Measurements from ENCODE around the gene PANK3. TPM values are rescaled to one million over a fixed set of nuclear protein-coding genes. Genes with fewer than 3 reads are reported as not detected.

The PANK3 gene
- total RNA-seq, 4 donors from 2014 or later, result 29.7 to 94.8 (median 73.1) TPM

DNA sequence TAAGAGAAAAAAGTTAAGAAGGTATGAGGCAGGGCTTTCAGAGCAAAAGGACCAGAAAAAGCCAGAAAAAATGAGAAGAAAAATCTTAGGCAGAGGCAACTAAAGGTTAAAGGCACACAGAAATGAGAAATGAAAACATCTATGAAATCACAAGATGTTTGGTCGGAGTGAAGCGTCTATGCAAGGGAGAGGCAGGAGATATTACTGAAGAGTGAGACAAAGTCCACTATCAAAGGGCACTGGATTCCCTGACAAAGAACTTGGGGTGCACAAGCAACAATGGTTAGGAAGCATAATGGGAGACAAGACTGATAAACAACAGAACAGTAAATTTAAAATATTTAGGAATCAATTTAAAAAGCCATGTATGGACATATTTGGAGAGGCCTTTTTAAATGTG, 16.9 kb downstream of the PANK3 start:
- peaks cover 0 to 78% (median 5%) of the 10 kb centered on the region in 3 donors for H3K36me3 ChIP-seq

DNA sequence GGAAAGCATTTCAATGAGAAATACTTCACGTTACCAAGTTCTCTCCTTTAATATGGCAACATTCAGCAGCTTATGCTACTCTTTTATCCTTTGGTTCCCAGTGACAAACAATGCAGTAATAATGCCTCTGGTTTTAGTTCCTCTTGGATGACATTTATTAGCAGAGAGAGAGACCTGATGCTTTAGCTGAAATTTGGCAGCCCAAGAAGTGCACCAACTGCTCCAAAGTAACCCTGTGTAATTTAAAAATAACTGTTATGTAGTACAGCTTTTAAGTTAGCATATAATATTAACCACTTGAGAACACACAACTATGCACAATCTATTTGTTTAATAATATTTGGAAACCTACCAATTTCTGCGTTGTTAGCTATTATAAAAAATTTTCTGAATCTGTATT, 21.8 kb downstream of the PANK3 start:
- TF ChIP-seq, protein P1, sequence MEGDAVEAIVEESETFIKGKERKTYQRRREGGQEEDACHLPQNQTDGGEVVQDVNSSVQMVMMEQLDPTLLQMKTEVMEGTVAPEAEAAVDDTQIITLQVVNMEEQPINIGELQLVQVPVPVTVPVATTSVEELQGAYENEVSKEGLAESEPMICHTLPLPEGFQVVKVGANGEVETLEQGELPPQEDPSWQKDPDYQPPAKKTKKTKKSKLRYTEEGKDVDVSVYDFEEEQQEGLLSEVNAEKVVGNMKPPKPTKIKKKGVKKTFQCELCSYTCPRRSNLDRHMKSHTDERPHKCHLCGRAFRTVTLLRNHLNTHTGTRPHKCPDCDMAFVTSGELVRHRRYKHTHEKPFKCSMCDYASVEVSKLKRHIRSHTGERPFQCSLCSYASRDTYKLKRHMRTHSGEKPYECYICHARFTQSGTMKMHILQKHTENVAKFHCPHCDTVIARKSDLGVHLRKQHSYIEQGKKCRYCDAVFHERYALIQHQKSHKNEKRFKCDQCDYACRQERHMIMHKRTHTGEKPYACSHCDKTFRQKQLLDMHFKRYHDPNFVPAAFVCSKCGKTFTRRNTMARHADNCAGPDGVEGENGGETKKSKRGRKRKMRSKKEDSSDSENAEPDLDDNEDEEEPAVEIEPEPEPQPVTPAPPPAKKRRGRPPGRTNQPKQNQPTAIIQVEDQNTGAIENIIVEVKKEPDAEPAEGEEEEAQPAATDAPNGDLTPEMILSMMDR (IDR thresholded peaks at IDR 0.05), result no peak
- no peak for TF ChIP-seq POLR2A (IDR thresholded peaks at IDR 0.05)

More for the DNA sequence above, 16.9 kb downstream of the PANK3 start:
- Histone ChIP-seq H3K4me3 (no peak overlapping the region), H3K4me1 (no peaks in the 10 kb centered on the region), H3K9me3 (no peaks in the 10 kb centered on the region), H3K27ac (peak overlapping the region in 1 of 4 donors; percentile 27), H3K27me3 (no peaks in the 10 kb centered on the region)
- DNase-seq, result no peak
- TF ChIP-seq, protein P1 (IDR thresholded peaks at IDR 0.05), result no peak
- no peak for TF ChIP-seq POLR2A (IDR thresholded peaks at IDR 0.05)

DNA sequence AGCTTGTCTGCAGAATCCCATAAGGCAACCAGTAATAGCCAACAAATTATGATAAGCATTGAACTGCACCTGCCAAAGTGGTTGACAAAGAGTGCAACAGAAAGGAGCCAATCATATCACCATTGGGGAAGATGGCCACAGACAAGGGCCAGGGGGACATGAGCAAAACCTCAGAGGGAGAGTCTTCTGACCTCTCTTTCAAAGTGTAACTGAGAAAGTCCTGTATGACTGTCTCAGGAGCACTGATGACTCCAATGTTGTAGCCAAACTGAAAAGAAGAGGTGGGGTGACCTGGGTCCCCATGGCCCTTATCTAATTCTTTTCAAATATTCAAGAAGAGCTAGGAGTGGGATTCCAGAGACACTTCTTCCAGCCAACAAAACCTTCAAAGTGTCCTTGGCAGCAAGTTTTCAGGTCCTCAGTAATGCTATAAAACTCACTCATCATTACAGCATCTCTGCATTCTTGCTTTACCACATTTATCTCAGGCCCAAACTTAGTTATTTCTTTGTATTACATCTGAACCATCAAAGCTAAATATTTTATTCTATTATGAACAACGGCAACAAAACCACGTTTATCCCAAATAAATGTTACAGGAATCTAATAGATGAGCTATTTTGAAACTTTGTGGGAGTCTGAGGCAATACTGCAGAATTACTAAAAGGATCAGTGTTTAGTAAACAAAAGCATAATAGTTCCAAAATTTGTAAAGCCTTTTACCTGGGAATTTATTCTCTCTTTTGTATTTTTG, 25.6 kb downstream of the PANK3 start:
- Histone ChIP-seq H3K36me3 (peaks cover 0 to 60% (median 8%) of the 10 kb centered on the region in 3 donors), H3K27me3 (no peaks in the 10 kb centered on the region), H3K4me1 (no peaks in the 10 kb centered on the region)

More for the DNA sequence above, 21.8 kb downstream of the PANK3 start:
- Histone ChIP-seq H3K9me3 (no peaks in the 10 kb centered on the region), H3K27ac (no peak overlapping the region), H3K36me3 (peaks cover 0 to 77% (median 10%) of the 10 kb centered on the region in 3 donors), H3K4me1 (no peaks in the 10 kb centered on the region), H3K27me3 (no peaks in the 10 kb centered on the region), H3K4me3 (no peak overlapping the region)
- DNase-seq, result no peak

DNA sequence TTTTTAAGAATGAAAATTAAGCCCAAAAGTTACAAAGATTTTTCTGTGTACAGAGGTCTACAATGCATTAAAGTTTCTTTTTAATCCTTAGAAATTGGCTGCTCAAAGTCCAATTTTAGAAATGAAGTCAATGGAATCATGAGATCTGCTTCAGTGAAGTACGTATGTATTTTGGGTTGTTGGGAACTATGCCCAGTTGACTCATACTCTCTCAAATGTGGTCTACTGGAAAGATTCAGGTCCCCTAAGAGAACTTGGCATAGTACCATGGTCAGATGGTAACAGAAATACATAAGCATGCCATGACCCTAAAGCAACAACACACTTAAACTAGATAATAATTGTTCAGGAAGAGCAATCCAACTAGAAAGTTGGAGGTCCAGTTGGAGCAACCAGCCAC, 27.0 kb downstream of the PANK3 start:
- DNase-seq, result no peak
- no peaks in the 10 kb centered on the region for H3K27me3 ChIP-seq
- no peaks in the 10 kb centered on the region for H3K4me1 ChIP-seq
- H3K36me3 ChIP-seq, result peaks cover 0 to 49% (median 4%) of the 10 kb centered on the region in 3 donors
- TF ChIP-seq POLR2A (IDR thresholded peaks at IDR 0.05), result no peak
- TF ChIP-seq, protein P1 (IDR thresholded peaks at IDR 0.05), result no peak
- H3K4me3 ChIP-seq, result no peak overlapping the region
- H3K27ac ChIP-seq, result no peak overlapping the region
- H3K9me3 ChIP-seq, result no peaks in the 10 kb centered on the region

More for the DNA sequence above, 25.6 kb downstream of the PANK3 start:
- Histone ChIP-seq H3K9me3 (no peaks in the 10 kb centered on the region), H3K4me3 (no peak overlapping the region), H3K27ac (no peak overlapping the region)
- TF ChIP-seq, protein P1 (IDR thresholded peaks at IDR 0.05), result no peak
- no peak for TF ChIP-seq POLR2A (IDR thresholded peaks at IDR 0.05)
- no peak for DNase-seq

DNA sequence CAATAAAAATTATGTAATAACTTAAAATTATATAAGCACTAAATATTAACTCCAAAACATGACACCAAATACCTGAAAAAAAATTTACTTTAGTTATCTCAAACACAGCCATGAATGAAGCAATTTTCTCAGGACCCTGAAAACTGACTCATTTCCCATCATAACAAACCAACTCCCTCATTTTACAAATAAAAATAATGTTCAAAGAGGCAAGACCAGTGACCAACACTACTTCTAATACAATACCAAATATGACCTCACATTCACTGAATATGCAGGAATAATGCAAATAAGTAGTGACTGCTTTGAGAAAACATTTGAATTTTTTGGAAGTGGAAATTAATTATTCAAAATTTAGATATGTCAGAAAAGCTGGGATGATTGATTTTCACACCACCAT, 28.5 kb downstream of the PANK3 start:
- TF ChIP-seq, protein P1 (IDR thresholded peaks at IDR 0.05), result no peak
- TF ChIP-seq POLR2A (IDR thresholded peaks at IDR 0.05), result no peak
- Histone ChIP-seq H3K36me3 (peaks cover 0 to 39% (median 0%) of the 10 kb centered on the region in 3 donors), H3K27ac (no peak overlapping the region)

More for the DNA sequence above, 28.5 kb downstream of the PANK3 start:
- Histone ChIP-seq H3K27me3 (no peaks in the 10 kb centered on the region), H3K4me1 (no peaks in the 10 kb centered on the region), H3K4me3 (no peak overlapping the region), H3K9me3 (no peaks in the 10 kb centered on the region)
- no peak for DNase-seq
